ENCODE results near the gene TMEM63A. TPM values are rescaled to one million over a fixed set of nuclear protein-coding genes. Genes with fewer than 3 reads are reported as not detected.

The TMEM63A gene
- total RNA-seq, 1 experiment from 2014 or later, result 91.7 TPM

DNA sequence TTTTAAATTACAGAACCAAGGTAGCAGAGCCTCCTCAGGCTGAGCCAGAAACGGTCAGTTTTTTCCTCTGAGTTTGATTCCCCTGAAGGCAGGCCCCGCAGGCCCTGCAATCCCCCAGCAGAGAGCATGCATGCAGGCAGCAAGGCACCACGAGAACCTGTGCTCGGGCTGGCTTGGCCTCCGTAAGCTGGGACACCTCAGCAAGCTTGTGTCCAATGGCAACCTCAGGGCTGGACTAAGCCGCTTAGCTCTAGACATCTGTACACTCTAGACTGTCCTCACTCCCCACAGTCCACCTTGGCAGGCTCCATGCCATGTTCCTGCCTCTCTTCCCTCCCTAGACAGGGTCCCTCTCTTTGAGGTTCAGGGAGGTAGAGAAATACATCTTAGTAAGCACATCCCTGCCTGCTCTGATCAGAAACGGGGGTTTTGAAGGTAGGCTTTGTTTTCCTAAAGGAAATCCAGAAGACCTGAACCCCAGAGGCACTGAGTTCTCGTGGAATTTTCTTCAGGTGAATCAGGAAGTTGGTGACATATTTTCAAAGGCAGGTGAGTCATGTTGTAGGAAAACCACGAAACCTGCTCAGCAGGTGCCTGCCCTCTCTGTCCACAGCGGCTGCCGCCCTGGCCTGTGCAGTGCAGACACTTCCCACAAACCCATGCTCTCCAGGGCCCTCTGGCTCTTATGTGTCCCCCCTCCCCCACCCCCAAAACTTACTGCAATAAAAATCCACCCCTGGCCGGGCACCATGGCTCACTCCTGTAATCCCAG is 7.0 kb downstream of the TMEM63A start:
- TF ChIP-seq RORB (CRISPR knock-in tag; IDR thresholded peaks at IDR 0.05) (no peak), CBFB (CRISPR knock-in tag; IDR thresholded peaks at IDR 0.05; ENCODE audit: low read depth) (no peak), ZNF416 (CRISPR knock-in tag; IDR thresholded peaks at IDR 0.05) (no peak), ZNF671 (CRISPR knock-in tag; IDR thresholded peaks at IDR 0.05) (no peak), EMX1 (CRISPR knock-in tag; IDR thresholded peaks at IDR 0.05) (no peak), ZNF425 (CRISPR knock-in tag; conservative IDR thresholded peaks at IDR 0.05) (no peak), ZNF219 (CRISPR knock-in tag; IDR thresholded peaks at IDR 0.05; ENCODE audit: borderline replicate concordance) (no peak), ESRRA (CRISPR knock-in tag; IDR thresholded peaks at IDR 0.05; ENCODE audit: borderline replicate concordance) (no peak), GTF2I (CRISPR knock-in tag; conservative IDR thresholded peaks at IDR 0.05) (no peak), TCF7 (CRISPR knock-in tag; IDR thresholded peaks at IDR 0.05; ENCODE audit: low read depth) (no peak), ETV6 (CRISPR knock-in tag; IDR thresholded peaks at IDR 0.05) (no peak), TP53 (CRISPR knock-in tag; IDR thresholded peaks at IDR 0.05) (no peak), NR2C2 (CRISPR knock-in tag; IDR thresholded peaks at IDR 0.05) (no peak)
- TF ChIP-seq, protein P1, sequence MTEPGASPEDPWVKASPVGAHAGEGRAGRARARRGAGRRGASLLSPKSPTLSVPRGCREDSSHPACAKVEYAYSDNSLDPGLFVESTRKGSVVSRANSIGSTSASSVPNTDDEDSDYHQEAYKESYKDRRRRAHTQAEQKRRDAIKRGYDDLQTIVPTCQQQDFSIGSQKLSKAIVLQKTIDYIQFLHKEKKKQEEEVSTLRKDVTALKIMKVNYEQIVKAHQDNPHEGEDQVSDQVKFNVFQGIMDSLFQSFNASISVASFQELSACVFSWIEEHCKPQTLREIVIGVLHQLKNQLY (CRISPR knock-in tag; IDR thresholded peaks at IDR 0.05), result no peak
- TF ChIP-seq, protein P2, sequence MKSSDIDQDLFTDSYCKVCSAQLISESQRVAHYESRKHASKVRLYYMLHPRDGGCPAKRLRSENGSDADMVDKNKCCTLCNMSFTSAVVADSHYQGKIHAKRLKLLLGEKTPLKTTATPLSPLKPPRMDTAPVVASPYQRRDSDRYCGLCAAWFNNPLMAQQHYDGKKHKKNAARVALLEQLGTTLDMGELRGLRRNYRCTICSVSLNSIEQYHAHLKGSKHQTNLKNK (CRISPR knock-in tag; IDR thresholded peaks at IDR 0.05), result no peak
- TF ChIP-seq, protein P3, sequence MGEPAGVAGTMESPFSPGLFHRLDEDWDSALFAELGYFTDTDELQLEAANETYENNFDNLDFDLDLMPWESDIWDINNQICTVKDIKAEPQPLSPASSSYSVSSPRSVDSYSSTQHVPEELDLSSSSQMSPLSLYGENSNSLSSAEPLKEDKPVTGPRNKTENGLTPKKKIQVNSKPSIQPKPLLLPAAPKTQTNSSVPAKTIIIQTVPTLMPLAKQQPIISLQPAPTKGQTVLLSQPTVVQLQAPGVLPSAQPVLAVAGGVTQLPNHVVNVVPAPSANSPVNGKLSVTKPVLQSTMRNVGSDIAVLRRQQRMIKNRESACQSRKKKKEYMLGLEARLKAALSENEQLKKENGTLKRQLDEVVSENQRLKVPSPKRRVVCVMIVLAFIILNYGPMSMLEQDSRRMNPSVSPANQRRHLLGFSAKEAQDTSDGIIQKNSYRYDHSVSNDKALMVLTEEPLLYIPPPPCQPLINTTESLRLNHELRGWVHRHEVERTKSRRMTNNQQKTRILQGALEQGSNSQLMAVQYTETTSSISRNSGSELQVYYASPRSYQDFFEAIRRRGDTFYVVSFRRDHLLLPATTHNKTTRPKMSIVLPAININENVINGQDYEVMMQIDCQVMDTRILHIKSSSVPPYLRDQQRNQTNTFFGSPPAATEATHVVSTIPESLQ (CRISPR knock-in tag; IDR thresholded peaks at IDR 0.05), result no peak
- DNase-seq (ENCODE audit: low spot score) (no peak), ATAC-seq (no peak)
- no peak overlapping the region for H3K4me3 Mint-ChIP-seq
- no peaks in the 10 kb centered on the region for H3K9me3 Mint-ChIP-seq
- ChIA-PET CTCF (interaction anchor here (0.8 to 2.4 kb wide), 4 partner anchors 10 to 394 kb away, joined by 3 to 5 read pairs (median 4); no protein-coding TSS in a partner anchor), POLR2A (no interaction called here)
- peaks cover 54% of the 10 kb centered on the region for H3K4me1 Mint-ChIP-seq
- peak overlapping the region; percentile 57; the same call in 1 of the 2 replicates for H3K27ac Mint-ChIP-seq
- peaks cover 52% of the 10 kb centered on the region for H3K36me3 Mint-ChIP-seq
- no peaks in the 10 kb centered on the region for H3K27me3 Mint-ChIP-seq (ENCODE audit: low read depth)

GRCh38 chr1:225874431-225874830 is 7.7 kb downstream of the TMEM63A start:
- ChIA-PET CTCF (interaction anchor here (1.0 to 2.4 kb wide), 2 partner anchors 10 to 36 kb away, joined by 4 to 5 read pairs; no protein-coding TSS in a partner anchor), POLR2A (no interaction called here)
- Mint-ChIP-seq H3K27ac (no peak overlapping the region), H3K9me3 (no peaks in the 10 kb centered on the region), H3K4me1 (peaks cover 46% of the 10 kb centered on the region), H3K4me3 (no peak overlapping the region), H3K27me3 (ENCODE audit: low read depth) (no peaks in the 10 kb centered on the region), H3K36me3 (peaks cover 53% of the 10 kb centered on the region)
- DNase-seq (ENCODE audit: low spot score) (no peak), ATAC-seq (no peak)
- TF ChIP-seq ESRRA (CRISPR knock-in tag; IDR thresholded peaks at IDR 0.05; ENCODE audit: borderline replicate concordance) (no peak), ZSCAN18 (CRISPR knock-in tag; IDR thresholded peaks at IDR 0.05) (no peak), NFATC4 (CRISPR knock-in tag; IDR thresholded peaks at IDR 0.05) (no peak), ZNF232 (CRISPR knock-in tag; IDR thresholded peaks at IDR 0.05) (no peak), HMGA2 (CRISPR knock-in tag; IDR thresholded peaks at IDR 0.05) (no peak), GRHL2 (CRISPR knock-in tag; IDR thresholded peaks at IDR 0.05; ENCODE audit: insufficient replicate concordance, severe bottlenecking) (no peak), ZNF138 (CRISPR knock-in tag; conservative IDR thresholded peaks at IDR 0.05) (no peak), SMAD4 (CRISPR knock-in tag; IDR thresholded peaks at IDR 0.05) (no peak), RORB (CRISPR knock-in tag; IDR thresholded peaks at IDR 0.05) (no peak), NR2C2 (CRISPR knock-in tag; IDR thresholded peaks at IDR 0.05) (no peak)
- TF ChIP-seq, protein P2 (CRISPR knock-in tag; IDR thresholded peaks at IDR 0.05), result no peak
- TF ChIP-seq, protein P3 (CRISPR knock-in tag; IDR thresholded peaks at IDR 0.05), result no peak
